Mesodermal cell (in vitro differentiated cells): ENCODE measurements around the gene MINDY4.

Experiments
- H3K27ac ChIP-seq: 2 replicates; pipeline ENCODE4 v1.7.0; 2013; ENCODE audit warnings: mild to moderate bottlenecking, low read depth, low read length, moderate library complexity; ENCODE audit not compliant: severe bottlenecking
- H3K36me3 ChIP-seq: 2 replicates; pipeline ENCODE4 v1.7.1; 2013; ENCODE audit warnings: mild to moderate bottlenecking, low read length, moderate library complexity; ENCODE audit not compliant: control insufficient read depth, insufficient read depth
- H3K4me1 ChIP-seq: one replicate; pipeline ENCODE4 v1.7.1; 2013; ENCODE audit warnings: mild to moderate bottlenecking, low read length; ENCODE audit not compliant: insufficient read depth, control insufficient read depth, poor library complexity, severe bottlenecking
- H3K4me3 ChIP-seq: 2 replicates; pipeline ENCODE4 v1.7.0; 2013; ENCODE audit warnings: low read length, control low read depth, mild to moderate bottlenecking; ENCODE audit not compliant: insufficient read depth, poor library complexity, severe bottlenecking; ENCODE audit errors: extremely low read depth
- H3K9me3 ChIP-seq: 2 replicates; pipeline ENCODE4 v1.7.1; 2013; ENCODE audit warnings: mild to moderate bottlenecking, low read length, moderate library complexity; ENCODE audit not compliant: control insufficient read depth
- WGBS, 2 experiments: methylation state at CpG; one replicate each; pipeline ENCODE4 v1.1.5; 2013; ENCODE audit warnings: missing lambda C conversion rate in 2 of 2; ENCODE audit not compliant: insufficient coverage in 2 of 2; 5-methylcytosine and 5-hydroxymethylcytosine counted together

MINDY4 gene

GRCh38 chr7:30902466-30902865 is 131.2 kb downstream of the MINDY4 start:
- Histone ChIP-seq H3K27ac (no peak overlapping the region), H3K9me3 (no peaks in the 10 kb centered on the region), H3K4me3 (no peak overlapping the region), H3K4me1 (peaks cover 22% of the 10 kb centered on the region), H3K36me3 (no peaks in the 10 kb centered on the region)
- 88% methylated on average over 9 to 11 of the region's 11 CpGs for WGBS, 2 experiments

- H3K4me3 ChIP-seq = no peak overlapping the region
- peaks cover 22% of the 10 kb centered on the region for H3K4me1 ChIP-seq
- H3K36me3 ChIP-seq = no peaks in the 10 kb centered on the region
- H3K9me3 ChIP-seq = no peaks in the 10 kb centered on the region
- WGBS, 2 experiments = 79 to 90% methylated on average over 4 to 8 of the region's 8 CpGs
- H3K27ac ChIP-seq = no peak overlapping the region
Observed at GRCh38 chr7:30903146-30903545, 131.9 kb downstream of the MINDY4 start.

- Histone ChIP-seq H3K4me1 (peaks cover 20% of the 10 kb centered on the region), H3K27ac (no peak overlapping the region), H3K9me3 (no peaks in the 10 kb centered on the region), H3K4me3 (no peak overlapping the region), H3K36me3 (no peaks in the 10 kb centered on the region)
- WGBS, 2 experiments = 95 to 96% methylated on average over 4 to 8 of the region's 9 CpGs
Observed at GRCh38 chr7:30904561-30904960, 133.3 kb downstream of the MINDY4 start.

- WGBS, 2 experiments = 86 to 92% methylated on average over 10 to 12 of the region's 15 CpGs
- Histone ChIP-seq H3K4me3 (no peak overlapping the region), H3K27ac (no peak overlapping the region), H3K4me1 (peaks cover 15% of the 10 kb centered on the region), H3K9me3 (no peaks in the 10 kb centered on the region), H3K36me3 (no peaks in the 10 kb centered on the region)
Observed at GRCh38 chr7:30905078-30906012, 134.1 kb downstream of the MINDY4 start.

GRCh38 chr7:30906014-30906413 is 134.8 kb downstream of the MINDY4 start:
- Histone ChIP-seq H3K4me3 (no peak overlapping the region), H3K4me1 (peaks cover 15% of the 10 kb centered on the region), H3K9me3 (no peaks in the 10 kb centered on the region), H3K36me3 (no peaks in the 10 kb centered on the region), H3K27ac (no peak overlapping the region)
- 83 to 95% methylated on average over 4 to 7 of the region's 7 CpGs for whole genome bisulfite sequencing, 2 experiments

- 93 to 96% methylated on average over 6 to 9 of the region's 11 CpGs for WGBS, 2 experiments
- H3K27ac ChIP-seq = no peak overlapping the region
- H3K36me3 ChIP-seq = no peaks in the 10 kb centered on the region
- peaks cover 17% of the 10 kb centered on the region for H3K4me1 ChIP-seq
- H3K9me3 ChIP-seq = no peaks in the 10 kb centered on the region
- no peak overlapping the region for H3K4me3 ChIP-seq
Observed at GRCh38 chr7:30906515-30907240, 135.5 kb downstream of the MINDY4 start.

GRCh38 chr7:30907527-30908267 is 136.5 kb downstream of the MINDY4 start:
- no peak overlapping the region for H3K4me3 ChIP-seq
- H3K9me3 ChIP-seq = no peaks in the 10 kb centered on the region
- WGBS, 2 experiments = 84 to 90% methylated on average over 11 to 14 of the region's 14 CpGs
- peaks cover 21% of the 10 kb centered on the region for H3K4me1 ChIP-seq
- no peaks in the 10 kb centered on the region for H3K36me3 ChIP-seq
- H3K27ac ChIP-seq = no peak overlapping the region

- Histone ChIP-seq H3K36me3 (no peaks in the 10 kb centered on the region), H3K4me1 (peaks cover 21% of the 10 kb centered on the region), H3K9me3 (no peaks in the 10 kb centered on the region), H3K27ac (no peak overlapping the region), H3K4me3 (no peak overlapping the region)
- 76 to 90% methylated on average over 8 to 9 of the region's 10 CpGs for WGBS, 2 experiments
Observed at GRCh38 chr7:30908681-30909080, 137.5 kb downstream of the MINDY4 start.

- Histone ChIP-seq H3K9me3 (no peaks in the 10 kb centered on the region), H3K4me3 (no peak overlapping the region), H3K4me1 (peaks cover 28% of the 10 kb centered on the region), H3K27ac (no peak overlapping the region), H3K36me3 (no peaks in the 10 kb centered on the region)
- 92 to 97% methylated on average over 6 of the region's 6 CpGs for WGBS, 2 experiments
Observed at GRCh38 chr7:30909431-30909830, 138.2 kb downstream of the MINDY4 start.

GRCh38 chr7:30910411-30911073 is 139.3 kb downstream of the MINDY4 start:
- Histone ChIP-seq H3K36me3 (no peaks in the 10 kb centered on the region), H3K4me3 (no peak overlapping the region), H3K27ac (no peak overlapping the region), H3K4me1 (peaks cover 39% of the 10 kb centered on the region), H3K9me3 (no peaks in the 10 kb centered on the region)
- 88 to 89% methylated on average over 10 to 11 of the region's 11 CpGs for WGBS, 2 experiments
